K562 (cell line): ENCODE measurements around the gene YJU2. TPM values are rescaled to one million over a fixed set of nuclear protein-coding genes. Genes with fewer than 3 reads are reported as not detected.
A peak's percentile ranks its signal among the peaks of the same experiment; 100 is the strongest.

Experiments used
- BCOR ChIP-seq: fragments of 450-650 bp; IDR thresholded peaks from 2 replicates; pipeline ENCODE4 v1.6.1; 2016
- CHD2 ChIP-seq: IDR thresholded peaks from 2 replicates; pipeline ENCODE4 v1.6.1; 2011; ENCODE audit warnings: low read depth, low read length
- HEY1 ChIP-seq: fragments of 250-450 bp; sonication (Bioruptor Pico); IDR thresholded peaks from 2 replicates; pipeline ENCODE4 v1.5.0; 2020; ENCODE audit warnings: mild to moderate bottlenecking, moderate library complexity, borderline replicate concordance
- HMG20A ChIP-seq: fragments of 450-650 bp; formaldehyde crosslinking; conservative IDR thresholded peaks from 2 replicates; pipeline ENCODE4 v1.4.0; 2020; ENCODE audit warnings: mild to moderate bottlenecking, mixed read lengths
- ZKSCAN1 ChIP-seq: fragments of 150-350 bp; IDR thresholded peaks from 2 replicates; pipeline ENCODE4 v1.6.1; 2016; ENCODE audit warnings: low read depth, low read length
- ZNF384 ChIP-seq: IDR thresholded peaks from 2 replicates; pipeline ENCODE4 v1.6.1; 2012; ENCODE audit warnings: low read depth, low read length, improper control_type of control experiment
- ZNF764 ChIP-seq: fragments of 250-450 bp; sonication (Bioruptor Pico); IDR thresholded peaks from 2 replicates; pipeline ENCODE4 v1.4.0; 2020; ENCODE audit warnings: low read depth, mild to moderate bottlenecking, moderate library complexity
- polyA plus RNA-seq, 8 experiments: library from polyadenylated mRNA; depleted of rRNA in 4 of 8; stranded (reverse) in 5 of 8; unstranded in 3 of 8; fragments of >200 nt; fragmentation: Nextera tagmentation in 2 of 8; fragmentation: Illumina TruSeq in 1 of 8; extraction: Ambion mirVana in 2 of 8; extraction: Trizol in 1 of 8; gene quantifications; 2 replicates each; pipeline versions ENCODE4 v1.2.1 to v1.2.3, GENCODE V29; 2011 to 2014; ENCODE audit warnings: inconsistent platforms in 1 of 8, missing spikeins in 1 of 8
- total RNA-seq, 7 experiments: library from RNA; depleted of rRNA in 6 of 7; stranded (reverse); fragments of >200 nt in 6 of 7; fragmentation: Illumina TruSeq in 2 of 7; extraction: Trizol in 2 of 7; gene quantifications; 2 replicates each; pipeline versions ENCODE4 v1.2.1 to v1.2.3, GENCODE V29; 2011 to 2021; ENCODE audit warnings: low replicate concordance in 1 of 7
- TF ChIP-seq, protein P1 (sequence below): sonication (generic); IDR thresholded peaks from 2 replicates; pipeline ENCODE4 v1.6.1; 2016
- TF ChIP-seq, protein P2 (sequence below), 3 experiments: IDR thresholded peaks in 2 of 3; conservative IDR thresholded peaks in 1 of 3; 2 replicates each; pipeline ENCODE4 v1.5.1; 2011 to 2012; ENCODE audit warnings: low read length in 3 of 3, mild to moderate bottlenecking in 3 of 3, control low read depth in 2 of 3, improper control_type of control experiment in 1 of 3, inconsistent platforms in 1 of 3, low read depth in 1 of 3, mixed read lengths in 1 of 3, moderate library complexity in 1 of 3; ENCODE audit not compliant: insufficient read depth in 2 of 3
- TF ChIP-seq, protein P3 (sequence below): fragments of 200-800 bp; sonication (Bioruptor generic); IDR thresholded peaks from 2 replicates; pipeline ENCODE4 v1.6.1; 2017; ENCODE audit warnings: missing genetic modification characterization, missing compliant biosample characterization
- TF ChIP-seq, protein P4 (sequence below), 2 experiments: fragments of 450-650 bp; IDR thresholded peaks; 2 replicates each; pipeline ENCODE4 v1.6.1; 2016
- TF ChIP-seq, protein P5 (sequence below): IDR thresholded peaks from 2 replicates; pipeline ENCODE4 v1.6.1; 2016; ENCODE audit warnings: missing genetic modification characterization, missing compliant biosample characterization

YJU2 gene
- total and polyA plus RNA-seq, 9 of the 15 experiments (the other 6 are each of a cell fraction or from before 2014, with no cell fraction given) = 0.41 to 34.9 (median 19.3) TPM

DNA sequence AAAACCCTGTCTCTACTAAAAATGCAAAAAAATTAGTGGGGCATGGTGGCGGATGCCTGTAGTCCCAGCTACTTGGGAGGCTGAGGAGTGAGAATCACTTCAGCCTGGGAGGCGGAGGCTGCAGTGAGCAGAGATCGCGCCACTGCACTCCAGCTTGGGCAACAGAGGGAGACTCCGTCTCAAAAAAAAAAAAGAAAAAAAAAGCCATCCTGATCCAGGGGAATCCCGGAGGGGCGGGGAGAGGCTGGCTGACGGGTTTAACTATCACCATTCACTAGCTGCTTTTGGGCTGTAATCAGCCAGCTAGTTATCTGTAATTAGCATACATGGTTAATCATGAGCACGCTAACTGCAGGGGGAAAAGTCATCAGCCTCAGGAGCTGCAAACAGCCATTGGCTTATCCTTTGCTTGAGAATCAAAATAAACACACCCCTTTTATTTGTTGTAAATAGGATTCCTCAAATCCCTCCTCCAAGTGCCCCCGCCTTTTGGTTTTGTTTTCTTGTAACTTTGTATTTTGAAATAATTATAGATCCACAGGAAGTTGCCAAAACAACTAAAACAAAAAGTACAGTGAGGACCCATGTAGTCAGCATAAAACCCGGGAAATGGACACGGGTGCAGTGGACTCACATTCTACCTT lies 67.1 kb downstream of the YJU2 start (continued):
- TF ChIP-seq, protein P1, sequence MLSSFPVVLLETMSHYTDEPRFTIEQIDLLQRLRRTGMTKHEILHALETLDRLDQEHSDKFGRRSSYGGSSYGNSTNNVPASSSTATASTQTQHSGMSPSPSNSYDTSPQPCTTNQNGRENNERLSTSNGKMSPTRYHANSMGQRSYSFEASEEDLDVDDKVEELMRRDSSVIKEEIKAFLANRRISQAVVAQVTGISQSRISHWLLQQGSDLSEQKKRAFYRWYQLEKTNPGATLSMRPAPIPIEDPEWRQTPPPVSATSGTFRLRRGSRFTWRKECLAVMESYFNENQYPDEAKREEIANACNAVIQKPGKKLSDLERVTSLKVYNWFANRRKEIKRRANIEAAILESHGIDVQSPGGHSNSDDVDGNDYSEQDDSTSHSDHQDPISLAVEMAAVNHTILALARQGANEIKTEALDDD = peak; percentile 98
- TF ChIP-seq, protein P2, sequence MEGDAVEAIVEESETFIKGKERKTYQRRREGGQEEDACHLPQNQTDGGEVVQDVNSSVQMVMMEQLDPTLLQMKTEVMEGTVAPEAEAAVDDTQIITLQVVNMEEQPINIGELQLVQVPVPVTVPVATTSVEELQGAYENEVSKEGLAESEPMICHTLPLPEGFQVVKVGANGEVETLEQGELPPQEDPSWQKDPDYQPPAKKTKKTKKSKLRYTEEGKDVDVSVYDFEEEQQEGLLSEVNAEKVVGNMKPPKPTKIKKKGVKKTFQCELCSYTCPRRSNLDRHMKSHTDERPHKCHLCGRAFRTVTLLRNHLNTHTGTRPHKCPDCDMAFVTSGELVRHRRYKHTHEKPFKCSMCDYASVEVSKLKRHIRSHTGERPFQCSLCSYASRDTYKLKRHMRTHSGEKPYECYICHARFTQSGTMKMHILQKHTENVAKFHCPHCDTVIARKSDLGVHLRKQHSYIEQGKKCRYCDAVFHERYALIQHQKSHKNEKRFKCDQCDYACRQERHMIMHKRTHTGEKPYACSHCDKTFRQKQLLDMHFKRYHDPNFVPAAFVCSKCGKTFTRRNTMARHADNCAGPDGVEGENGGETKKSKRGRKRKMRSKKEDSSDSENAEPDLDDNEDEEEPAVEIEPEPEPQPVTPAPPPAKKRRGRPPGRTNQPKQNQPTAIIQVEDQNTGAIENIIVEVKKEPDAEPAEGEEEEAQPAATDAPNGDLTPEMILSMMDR (IDR thresholded peaks at IDR 0.05 in 2 of 3, conservative IDR thresholded peaks at IDR 0.05 in 1 of 3; ENCODE audit: insufficient read depth in 2 of 3, low read depth in 1 of 3, low read length in 3 of 3) = no peak
- no peak for TF ChIP-seq BCOR
- TF ChIP-seq ZNF384 = peak; percentile 66; the same call in 1 of the 2 replicates
- TF ChIP-seq ZNF764 (CRISPR knock-in tag) = no peak
- TF ChIP-seq, protein P3, sequence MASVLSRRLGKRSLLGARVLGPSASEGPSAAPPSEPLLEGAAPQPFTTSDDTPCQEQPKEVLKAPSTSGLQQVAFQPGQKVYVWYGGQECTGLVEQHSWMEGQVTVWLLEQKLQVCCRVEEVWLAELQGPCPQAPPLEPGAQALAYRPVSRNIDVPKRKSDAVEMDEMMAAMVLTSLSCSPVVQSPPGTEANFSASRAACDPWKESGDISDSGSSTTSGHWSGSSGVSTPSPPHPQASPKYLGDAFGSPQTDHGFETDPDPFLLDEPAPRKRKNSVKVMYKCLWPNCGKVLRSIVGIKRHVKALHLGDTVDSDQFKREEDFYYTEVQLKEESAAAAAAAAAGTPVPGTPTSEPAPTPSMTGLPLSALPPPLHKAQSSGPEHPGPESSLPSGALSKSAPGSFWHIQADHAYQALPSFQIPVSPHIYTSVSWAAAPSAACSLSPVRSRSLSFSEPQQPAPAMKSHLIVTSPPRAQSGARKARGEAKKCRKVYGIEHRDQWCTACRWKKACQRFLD (CRISPR knock-in tag) = no peak
- no peak for TF ChIP-seq CHD2
- TF ChIP-seq, protein P4, sequence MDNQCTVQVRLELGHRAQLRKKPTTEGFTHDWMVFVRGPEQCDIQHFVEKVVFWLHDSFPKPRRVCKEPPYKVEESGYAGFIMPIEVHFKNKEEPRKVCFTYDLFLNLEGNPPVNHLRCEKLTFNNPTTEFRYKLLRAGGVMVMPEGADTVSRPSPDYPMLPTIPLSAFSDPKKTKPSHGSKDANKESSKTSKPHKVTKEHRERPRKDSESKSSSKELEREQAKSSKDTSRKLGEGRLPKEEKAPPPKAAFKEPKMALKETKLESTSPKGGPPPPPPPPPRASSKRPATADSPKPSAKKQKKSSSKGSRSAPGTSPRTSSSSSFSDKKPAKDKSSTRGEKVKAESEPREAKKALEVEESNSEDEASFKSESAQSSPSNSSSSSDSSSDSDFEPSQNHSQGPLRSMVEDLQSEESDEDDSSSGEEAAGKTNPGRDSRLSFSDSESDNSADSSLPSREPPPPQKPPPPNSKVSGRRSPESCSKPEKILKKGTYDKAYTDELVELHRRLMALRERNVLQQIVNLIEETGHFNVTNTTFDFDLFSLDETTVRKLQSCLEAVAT (IDR thresholded peaks at IDR 0.05) = no peak
- TF ChIP-seq, protein P5, sequence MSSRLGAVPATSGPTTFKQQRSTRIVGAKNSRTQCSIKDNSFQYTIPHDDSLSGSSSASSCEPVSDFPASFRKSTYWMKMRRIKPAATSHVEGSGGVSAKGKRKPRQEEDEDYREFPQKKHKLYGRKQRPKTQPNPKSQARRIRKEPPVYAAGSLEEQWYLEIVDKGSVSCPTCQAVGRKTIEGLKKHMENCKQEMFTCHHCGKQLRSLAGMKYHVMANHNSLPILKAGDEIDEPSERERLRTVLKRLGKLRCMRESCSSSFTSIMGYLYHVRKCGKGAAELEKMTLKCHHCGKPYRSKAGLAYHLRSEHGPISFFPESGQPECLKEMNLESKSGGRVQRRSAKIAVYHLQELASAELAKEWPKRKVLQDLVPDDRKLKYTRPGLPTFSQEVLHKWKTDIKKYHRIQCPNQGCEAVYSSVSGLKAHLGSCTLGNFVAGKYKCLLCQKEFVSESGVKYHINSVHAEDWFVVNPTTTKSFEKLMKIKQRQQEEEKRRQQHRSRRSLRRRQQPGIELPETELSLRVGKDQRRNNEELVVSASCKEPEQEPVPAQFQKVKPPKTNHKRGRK (tag) = no peak
- TF ChIP-seq ZKSCAN1 = no peak
- no peak for TF ChIP-seq HEY1 (CRISPR knock-in tag)
- no peak for TF ChIP-seq HMG20A (CRISPR knock-in tag)
